ENCODE results near the gene BTBD16. TPM values are rescaled to one million over a fixed set of nuclear protein-coding genes. Genes with fewer than 3 reads are reported as not detected.

Gene BTBD16
- total and polyA plus RNA-seq, 2 donors (not counting 3 experiments of a cell fraction or from before 2014, with no cell fraction given), result 0.04 TPM; not detected in 1

GRCh38 chr10:122357685-122358084 is 86.6 kb downstream of the BTBD16 start:
- CTCF ChIA-PET, result interaction anchor here (1.3 to 1.7 kb wide), 2 partner anchors 17 to 208 kb away, joined by 3 to 4 read pairs; partner anchors contain the start of gene PLEKHA1
- intact Hi-C loops (cut with micrococcal nuclease) (no loop called here), dilution Hi-C loops (cut with MboI; ENCODE audit: extremely low pct_ligation_motif_present, low sequenced_read_pairs) (no loop called here)
- Histone ChIP-seq H3K9ac (replicated peaks; ENCODE audit: extremely low read depth, insufficient read depth, low read length) (no peak overlapping the region), H2AFZ (ENCODE audit: low read depth, low read length) (no peak overlapping the region), H3K9me3 (replicated peaks; ENCODE audit: control insufficient read depth, insufficient read depth, low read length) (no peaks in the 10 kb centered on the region), H3K27ac (ENCODE audit: insufficient read depth, low read depth, low read length) (no peak overlapping the region), H3K4me2 (ENCODE audit: insufficient read depth, low read length) (no peak overlapping the region), H3K9me1 (replicated peaks; ENCODE audit: control insufficient read depth, extremely low read depth, insufficient read depth, low read length) (no peaks in the 10 kb centered on the region), H3K79me2 (ENCODE audit: control insufficient read depth, insufficient read depth, low read length) (no peaks in the 10 kb centered on the region), H3K36me3 (ENCODE audit: control insufficient read depth in 2 of 2, extremely low read depth in 1 of 2, insufficient read depth in 2 of 2, low read length in 2 of 2) (no peaks in the 10 kb centered on the region), H3K4me1 (ENCODE audit: control insufficient read depth, extremely low read depth, insufficient read depth, low read length) (no peaks in the 10 kb centered on the region), H3K27me3 (ENCODE audit: control insufficient read depth in 2 of 2, insufficient read depth in 2 of 2, low read length in 2 of 2) (peaks cover 0 to 4% of the 10 kb centered on the region in 2 experiments), H3K4me3 (replicated peaks in 1 of 3; ENCODE audit: insufficient read depth in 1 of 3, low read depth in 1 of 3, low read length in 3 of 3) (no peak overlapping the region), H4K20me1 (replicated peaks; ENCODE audit: control insufficient read depth, extremely low read depth, insufficient read depth, low read length) (no peaks in the 10 kb centered on the region)
- POLR2A ChIA-PET, result no interaction called here
- no peak for DNase-seq (ENCODE audit: low read depth, low spot score)
- no peak for FAIRE-seq
- BruUV-seq (replicated peaks), result no TSS peak
- no peak for TF ChIP-seq POLR2AphosphoS5 (IDR thresholded peaks at IDR 0.05; ENCODE audit: insufficient read depth, low read depth, low read length)
- no peak for TF ChIP-seq EZH2 (IDR thresholded peaks at IDR 0.05; ENCODE audit: borderline replicate concordance, low read depth, low read length, severe bottlenecking)
- TF ChIP-seq MYC (IDR thresholded peaks at IDR 0.05; ENCODE audit: low read depth, low read length), result no peak
- no peak for TF ChIP-seq JUN (IDR thresholded peaks at IDR 0.05; ENCODE audit: borderline replicate concordance, insufficient read depth, insufficient read length, low read depth)
- TF ChIP-seq FOS (IDR thresholded peaks at IDR 0.05; ENCODE audit: borderline replicate concordance, insufficient read depth, low read length), result no peak
- no peak for TF ChIP-seq MAX (IDR thresholded peaks at IDR 0.05; ENCODE audit: insufficient read depth, insufficient read length)
- TF ChIP-seq POLR2A (IDR thresholded peaks at IDR 0.05; ENCODE audit: low read depth, low read length), result no peak
- TF ChIP-seq CTCF (IDR thresholded peaks at IDR 0.05; ENCODE audit: extremely low read depth in 1 of 2, insufficient read depth in 1 of 2, low read depth in 1 of 2, low read length in 2 of 2), result no peak
- no peak for TF ChIP-seq GATA2 (IDR thresholded peaks at IDR 0.05; ENCODE audit: insufficient read depth, insufficient read length, low read depth, low read length)
